ENCODE data around the gene ACTMAP.

- TF ChIP-seq CTCF (IDR thresholded peaks at IDR 0.05) (no peak), POLR2A (IDR thresholded peaks at IDR 0.05) (no peak)
Observed at GRCh38 chr19:40719414-40719894, 30.8 kb downstream of the ACTMAP start.

All from body of pancreas (tissue), 4 donors.